ENCODE results near the gene RIMBP2. TPM values are rescaled to one million over a fixed set of nuclear protein-coding genes. Genes with fewer than 3 reads are reported as not detected.

RIMBP2 gene
- total RNA-seq, 1 donor from 2014 or later: 0.25 TPM

DNA sequence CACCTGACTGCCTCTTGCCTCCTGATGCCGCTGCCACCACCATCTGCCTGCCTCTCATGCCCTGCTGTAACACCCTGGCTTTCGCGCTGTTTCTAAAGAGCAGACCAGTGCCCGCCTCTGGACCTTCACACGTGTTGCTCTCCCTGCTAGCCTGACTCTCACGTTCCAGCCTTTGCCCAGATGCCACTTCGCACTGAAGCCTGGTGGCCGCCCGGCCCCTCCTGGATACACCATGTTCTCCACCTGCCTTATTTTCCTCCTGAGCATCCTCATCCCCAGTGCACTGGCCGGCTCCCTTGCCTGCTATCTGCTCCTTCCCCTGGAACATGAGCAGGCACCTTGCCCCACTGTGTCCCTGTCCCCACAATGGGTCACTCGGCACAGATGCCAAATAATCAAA lies 231.9 kb downstream of the RIMBP2 start:
- no peaks in the 10 kb centered on the region for H3K36me3 ChIP-seq
- H3K4me1 ChIP-seq: no peaks in the 10 kb centered on the region
- DNase-seq (ENCODE audit: extremely low spot score in 2 of 2): no peak
- no peak overlapping the region for H3K27ac ChIP-seq
- H3K4me3 ChIP-seq: no peak overlapping the region
- TF ChIP-seq POLR2AphosphoS5 (IDR thresholded peaks at IDR 0.05; ENCODE audit: insufficient read depth in 1 of 2, low read depth in 1 of 2) (no peak), POLR2A (IDR thresholded peaks at IDR 0.05) (no peak)
- TF ChIP-seq, protein P1, sequence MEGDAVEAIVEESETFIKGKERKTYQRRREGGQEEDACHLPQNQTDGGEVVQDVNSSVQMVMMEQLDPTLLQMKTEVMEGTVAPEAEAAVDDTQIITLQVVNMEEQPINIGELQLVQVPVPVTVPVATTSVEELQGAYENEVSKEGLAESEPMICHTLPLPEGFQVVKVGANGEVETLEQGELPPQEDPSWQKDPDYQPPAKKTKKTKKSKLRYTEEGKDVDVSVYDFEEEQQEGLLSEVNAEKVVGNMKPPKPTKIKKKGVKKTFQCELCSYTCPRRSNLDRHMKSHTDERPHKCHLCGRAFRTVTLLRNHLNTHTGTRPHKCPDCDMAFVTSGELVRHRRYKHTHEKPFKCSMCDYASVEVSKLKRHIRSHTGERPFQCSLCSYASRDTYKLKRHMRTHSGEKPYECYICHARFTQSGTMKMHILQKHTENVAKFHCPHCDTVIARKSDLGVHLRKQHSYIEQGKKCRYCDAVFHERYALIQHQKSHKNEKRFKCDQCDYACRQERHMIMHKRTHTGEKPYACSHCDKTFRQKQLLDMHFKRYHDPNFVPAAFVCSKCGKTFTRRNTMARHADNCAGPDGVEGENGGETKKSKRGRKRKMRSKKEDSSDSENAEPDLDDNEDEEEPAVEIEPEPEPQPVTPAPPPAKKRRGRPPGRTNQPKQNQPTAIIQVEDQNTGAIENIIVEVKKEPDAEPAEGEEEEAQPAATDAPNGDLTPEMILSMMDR (IDR thresholded peaks at IDR 0.05): no peak
- H3K27me3 ChIP-seq: no peaks in the 10 kb centered on the region
- H3K9me3 ChIP-seq: no peaks in the 10 kb centered on the region
- intact Hi-C loops (cut with DNase I): no loop called here

DNA sequence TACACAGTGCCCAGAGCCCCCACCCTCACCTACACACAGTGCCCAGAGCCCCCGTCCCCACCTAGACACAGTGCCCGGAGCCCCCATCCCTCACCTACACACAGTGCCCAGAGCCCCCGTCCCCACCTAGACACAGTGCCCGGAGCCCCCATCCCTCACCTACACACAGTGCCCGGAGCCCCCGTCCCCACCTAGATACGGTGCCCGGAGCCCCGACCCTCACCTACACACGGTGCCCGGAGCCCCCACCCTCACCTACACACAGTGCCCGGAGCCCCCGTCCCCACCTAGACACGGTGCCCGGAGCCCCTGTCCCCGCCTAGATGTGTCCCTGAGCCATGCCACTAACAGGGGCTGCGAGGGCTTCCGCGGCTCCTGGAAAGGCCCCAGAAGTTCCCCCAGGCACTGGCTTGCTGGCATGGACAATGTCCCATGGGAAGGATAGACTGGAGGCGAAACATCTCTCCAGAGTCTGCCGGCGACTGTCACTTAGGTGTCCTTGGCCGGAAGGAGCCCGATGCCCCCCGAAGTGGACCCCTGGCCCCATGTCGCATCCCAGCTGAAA lies 232.4 kb downstream of the RIMBP2 start:
- Histone ChIP-seq H3K27me3 (no peaks in the 10 kb centered on the region), H3K4me3 (no peak overlapping the region), H3K9me3 (no peaks in the 10 kb centered on the region), H3K36me3 (no peaks in the 10 kb centered on the region), H3K27ac (no peak overlapping the region), H3K4me1 (no peaks in the 10 kb centered on the region)
- DNase-seq (ENCODE audit: extremely low spot score in 2 of 2): no peak
- intact Hi-C loops (cut with DNase I): no loop called here
- TF ChIP-seq, protein P1 (IDR thresholded peaks at IDR 0.05): no peak
- TF ChIP-seq POLR2AphosphoS5 (IDR thresholded peaks at IDR 0.05; ENCODE audit: insufficient read depth in 1 of 2, low read depth in 1 of 2) (no peak), POLR2A (IDR thresholded peaks at IDR 0.05) (no peak)

DNA sequence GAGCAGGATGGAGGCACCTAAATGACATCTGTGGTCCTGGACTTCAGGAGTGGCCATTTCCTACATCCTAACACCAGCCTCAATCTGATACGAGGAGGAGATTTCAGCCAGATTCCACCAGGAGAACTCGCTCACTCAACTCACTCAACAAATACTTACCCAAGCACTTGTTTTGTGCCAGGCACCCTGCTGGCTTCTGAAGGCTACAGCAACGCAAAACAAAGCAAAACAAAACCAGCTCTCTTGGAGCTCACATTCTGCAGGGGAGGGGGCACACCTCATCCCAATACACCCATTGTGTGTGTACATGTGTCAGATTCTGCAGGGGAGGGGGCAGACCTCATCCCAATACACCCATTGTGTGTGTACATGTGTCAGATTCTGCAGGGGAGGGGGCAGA lies 233.7 kb downstream of the RIMBP2 start:
- H3K4me1 ChIP-seq: no peaks in the 10 kb centered on the region
- H3K9me3 ChIP-seq: no peaks in the 10 kb centered on the region
- H3K27me3 ChIP-seq: no peaks in the 10 kb centered on the region
- H3K27ac ChIP-seq: no peak overlapping the region
- TF ChIP-seq POLR2AphosphoS5 (IDR thresholded peaks at IDR 0.05; ENCODE audit: insufficient read depth in 1 of 2, low read depth in 1 of 2): no peak
- TF ChIP-seq, protein P1 (IDR thresholded peaks at IDR 0.05): no peak
- no peak for TF ChIP-seq POLR2A (IDR thresholded peaks at IDR 0.05)
- no peak for DNase-seq (ENCODE audit: extremely low spot score in 2 of 2)
- intact Hi-C loops (cut with DNase I): no loop called here
- no peaks in the 10 kb centered on the region for H3K36me3 ChIP-seq
- no peak overlapping the region for H3K4me3 ChIP-seq

DNA sequence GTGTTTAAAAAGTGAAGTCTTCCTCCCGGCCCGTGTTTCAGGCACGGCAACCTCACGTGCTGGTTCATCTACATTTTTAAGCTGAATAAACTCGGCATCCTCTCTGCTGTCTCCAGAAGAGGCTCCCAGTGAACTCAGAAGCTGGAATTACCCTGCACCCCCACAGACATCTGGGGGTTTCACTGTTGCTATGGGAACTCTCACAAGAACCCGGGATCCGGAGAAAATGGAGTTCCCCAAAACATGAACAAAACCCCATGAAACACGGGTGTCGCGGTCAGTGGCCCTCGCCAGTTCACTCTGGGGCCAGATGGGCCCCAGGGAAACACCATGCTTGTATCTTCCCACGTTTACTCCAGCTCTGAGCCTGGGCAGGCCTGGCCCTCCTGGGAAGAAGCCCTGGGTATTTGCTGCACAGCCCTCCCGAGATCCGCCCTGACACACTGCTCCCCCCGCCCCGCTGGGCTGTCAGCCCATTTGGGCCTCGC lies 234.7 kb downstream of the RIMBP2 start:
- intact Hi-C loops (cut with DNase I): no loop called here
- H3K4me1 ChIP-seq: no peaks in the 10 kb centered on the region
- H3K9me3 ChIP-seq: no peaks in the 10 kb centered on the region
- no peak overlapping the region for H3K4me3 ChIP-seq
- H3K36me3 ChIP-seq: no peaks in the 10 kb centered on the region
- H3K27me3 ChIP-seq: no peaks in the 10 kb centered on the region
- H3K27ac ChIP-seq: no peak overlapping the region
- DNase-seq (ENCODE audit: extremely low spot score in 2 of 2): no peak
- TF ChIP-seq POLR2AphosphoS5 (IDR thresholded peaks at IDR 0.05; ENCODE audit: insufficient read depth in 1 of 2, low read depth in 1 of 2) (no peak), POLR2A (IDR thresholded peaks at IDR 0.05) (no peak)
- TF ChIP-seq, protein P1 (IDR thresholded peaks at IDR 0.05): no peak

DNA sequence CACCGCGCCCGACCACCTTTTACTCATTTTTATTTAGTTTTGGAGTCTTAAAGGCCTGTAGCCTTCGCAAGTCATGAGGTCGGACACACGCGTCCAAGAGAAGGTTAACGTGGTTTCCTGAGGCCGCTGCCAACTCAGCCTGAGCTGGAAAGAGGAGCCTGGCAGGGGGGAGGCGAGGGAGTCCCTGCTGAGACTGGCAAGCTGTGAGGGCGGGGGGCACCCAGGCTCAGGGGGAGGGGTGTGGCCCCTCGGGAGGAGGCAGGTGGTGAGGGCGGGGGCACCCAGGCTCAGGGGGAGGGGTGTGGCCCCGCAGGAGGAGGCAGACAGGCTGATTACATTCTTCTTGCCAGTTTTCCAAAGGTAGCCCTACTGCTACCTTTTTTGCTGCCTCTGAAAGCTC lies 235.2 kb downstream of the RIMBP2 start:
- Histone ChIP-seq H3K4me3 (no peak overlapping the region), H3K36me3 (no peaks in the 10 kb centered on the region), H3K9me3 (no peaks in the 10 kb centered on the region), H3K4me1 (no peaks in the 10 kb centered on the region), H3K27ac (no peak overlapping the region), H3K27me3 (no peaks in the 10 kb centered on the region)
- DNase-seq (ENCODE audit: extremely low spot score in 2 of 2): no peak
- intact Hi-C loops (cut with DNase I): no loop called here
- no peak for TF ChIP-seq POLR2A (IDR thresholded peaks at IDR 0.05)
- no peak for TF ChIP-seq POLR2AphosphoS5 (IDR thresholded peaks at IDR 0.05; ENCODE audit: insufficient read depth in 1 of 2, low read depth in 1 of 2)
- TF ChIP-seq, protein P1 (IDR thresholded peaks at IDR 0.05): no peak

All from vagina (tissue), 2 donors.